Anterior cingulate cortex (tissue), 58 donors: ENCODE measurements around the gene SEL1L2.

Source experiments
- DNase-seq, 58 donors: peaks; one replicate each; lab custom pipeline; 2025; lab: John Stamatoyannopoulos, UW

The SEL1L2 gene

DNA sequence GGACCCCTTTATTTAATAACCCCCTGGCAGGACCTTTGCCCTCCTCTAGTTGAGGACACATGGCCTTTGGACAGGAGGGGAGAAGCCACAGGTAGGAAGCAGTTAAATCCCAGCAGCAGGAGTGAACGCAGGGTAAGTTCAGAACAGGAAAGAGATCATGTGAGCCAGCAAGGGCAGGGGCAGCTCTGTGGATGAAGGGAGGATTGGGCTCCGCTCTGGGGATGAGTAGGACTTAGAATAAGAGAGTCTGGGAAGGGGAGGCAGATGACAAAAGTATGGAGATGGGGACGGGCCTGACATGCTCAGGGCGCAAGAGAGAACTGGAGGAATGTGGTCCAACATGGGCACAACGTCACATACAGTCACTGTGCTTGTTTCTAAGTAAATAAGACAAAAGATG lies 116.6 kb downstream of the SEL1L2 start:
- DNase-seq, result no peak

DNA sequence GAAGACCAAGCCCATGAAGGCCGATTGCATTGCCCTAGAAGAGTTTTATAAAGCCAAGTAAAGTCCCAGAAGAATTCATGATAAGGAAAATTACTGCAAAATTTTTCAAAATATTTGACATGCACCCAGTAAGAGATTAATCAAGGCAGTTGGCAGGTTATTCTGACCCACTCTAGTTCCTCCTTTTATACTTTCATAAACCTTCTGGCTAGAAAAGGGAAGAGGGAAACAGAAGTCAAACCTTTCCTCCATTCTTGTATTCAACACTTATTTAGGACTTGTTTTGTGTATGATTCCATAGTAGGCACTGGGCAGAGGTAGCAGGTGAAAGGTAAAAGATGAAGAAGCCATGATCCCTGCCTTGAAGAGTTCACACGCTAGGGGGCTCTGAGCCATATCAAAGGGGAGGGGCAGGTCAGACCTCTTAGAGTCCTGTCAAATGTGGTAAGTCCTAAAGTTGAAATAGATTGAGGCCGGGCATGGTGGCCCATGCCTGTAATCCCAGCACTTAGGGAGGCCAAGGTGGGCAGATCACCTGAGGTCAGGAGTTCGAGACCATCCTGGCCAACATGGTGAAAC lies 120.2 kb downstream of the SEL1L2 start:
- DNase-seq, result no peak

DNA sequence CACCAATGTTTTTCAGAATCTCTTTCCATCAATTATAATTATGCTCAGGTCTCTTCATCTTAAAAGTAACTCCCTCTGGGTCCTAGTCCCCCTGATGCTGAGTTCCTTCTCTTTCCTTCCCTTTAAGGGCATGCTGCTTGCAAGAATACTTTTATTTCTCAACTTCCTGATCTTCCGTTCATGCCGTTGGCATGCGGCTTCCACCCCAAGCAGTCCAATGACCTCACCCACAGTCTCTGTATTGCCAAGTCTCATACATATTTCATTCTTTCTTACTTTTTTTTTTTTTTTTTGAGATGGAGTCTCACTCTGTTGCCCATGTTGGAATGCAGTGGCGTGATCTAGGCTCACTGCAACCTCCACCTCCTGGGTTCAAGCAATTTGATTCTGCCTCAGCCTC lies 122.1 kb downstream of the SEL1L2 start:
- DNase-seq, result peak in 2 of 58 donors; percentile 5 to 6

DNA sequence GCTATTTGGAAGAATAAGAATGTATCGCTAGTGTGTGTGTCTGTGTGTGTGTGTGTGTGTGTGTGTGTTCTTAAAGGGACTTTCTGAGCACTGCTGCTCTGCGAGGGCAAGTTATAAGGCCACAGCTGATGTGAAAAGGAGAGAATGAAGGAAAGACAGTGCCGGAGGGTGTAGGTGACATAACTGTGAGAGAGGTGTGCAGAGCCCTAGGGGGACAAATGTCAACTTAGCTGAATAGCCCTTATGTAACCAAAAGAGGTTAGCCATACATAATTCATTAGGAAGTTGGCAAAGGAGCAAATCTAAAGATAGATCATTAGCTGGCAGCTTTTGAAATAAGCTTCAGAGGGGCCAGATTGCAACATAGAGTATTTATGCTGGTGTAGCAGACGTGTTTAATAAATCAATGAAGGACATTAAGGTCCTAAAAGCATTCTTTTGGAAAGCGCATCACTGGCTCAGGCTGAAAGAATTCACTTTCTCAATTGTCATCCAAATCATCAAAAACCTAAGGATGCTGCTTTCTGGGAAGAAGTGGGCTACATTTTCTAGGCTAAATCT lies 124.5 kb downstream of the SEL1L2 start:
- no peak for DNase-seq

DNA sequence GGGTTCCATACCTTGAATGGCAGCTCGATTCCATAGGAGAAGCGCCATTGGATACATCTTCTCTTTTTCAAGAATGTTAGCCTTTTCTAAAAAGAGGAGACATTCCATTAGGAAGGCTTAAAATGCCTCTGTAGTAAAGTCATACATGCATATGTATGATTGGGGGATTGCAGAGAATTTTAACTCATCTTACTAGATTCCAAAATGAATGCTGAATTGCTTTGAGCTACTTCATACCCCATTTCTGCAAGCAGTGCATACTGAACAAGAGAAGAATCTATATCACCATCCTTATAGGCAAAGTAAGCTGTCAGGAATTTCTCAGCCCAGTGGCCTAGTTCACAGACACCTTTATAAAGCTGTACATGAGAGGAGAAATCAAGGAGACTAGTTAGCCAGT lies 125.3 kb downstream of the SEL1L2 start:
- DNase-seq, result no peak

DNA sequence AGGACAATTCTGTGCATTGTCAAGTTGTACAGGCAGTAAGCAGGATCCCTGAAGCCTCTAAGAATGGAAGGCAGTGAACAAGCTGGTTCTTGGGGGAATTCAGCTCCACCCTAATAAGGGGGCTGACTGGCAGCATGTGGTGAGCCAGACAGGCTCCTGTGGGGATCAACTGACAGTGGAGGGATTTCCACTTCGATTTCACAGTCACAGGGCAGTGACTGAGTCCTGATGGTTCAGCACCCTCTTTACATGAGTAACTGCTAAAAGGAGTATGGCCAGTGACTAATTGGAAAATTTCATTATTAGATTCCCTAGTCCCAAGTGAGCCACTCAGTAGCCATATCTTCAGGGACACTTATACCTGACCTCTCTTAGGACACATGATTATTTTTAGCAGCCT lies 127.2 kb downstream of the SEL1L2 start:
- DNase-seq, result no peak

DNA sequence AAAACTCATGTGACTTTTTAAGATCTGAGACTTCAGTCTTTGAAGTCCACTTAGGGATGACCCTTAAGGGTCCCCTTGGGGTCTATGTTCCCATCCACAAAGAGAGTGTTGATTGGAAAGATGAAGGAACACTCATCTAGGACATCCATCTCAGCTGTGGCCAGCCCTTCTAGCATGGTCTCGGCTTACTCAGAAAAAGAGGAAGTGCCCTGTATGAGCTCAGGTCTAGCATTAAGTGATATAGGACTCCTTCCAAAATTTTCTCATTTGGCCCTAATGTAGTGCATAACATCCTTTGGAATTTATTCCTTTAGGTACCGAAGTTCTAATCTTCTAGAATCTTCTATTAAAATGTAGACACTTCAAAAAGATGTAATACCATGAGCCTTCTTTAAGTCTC lies 128.2 kb downstream of the SEL1L2 start:
- DNase-seq, result no peak

DNA sequence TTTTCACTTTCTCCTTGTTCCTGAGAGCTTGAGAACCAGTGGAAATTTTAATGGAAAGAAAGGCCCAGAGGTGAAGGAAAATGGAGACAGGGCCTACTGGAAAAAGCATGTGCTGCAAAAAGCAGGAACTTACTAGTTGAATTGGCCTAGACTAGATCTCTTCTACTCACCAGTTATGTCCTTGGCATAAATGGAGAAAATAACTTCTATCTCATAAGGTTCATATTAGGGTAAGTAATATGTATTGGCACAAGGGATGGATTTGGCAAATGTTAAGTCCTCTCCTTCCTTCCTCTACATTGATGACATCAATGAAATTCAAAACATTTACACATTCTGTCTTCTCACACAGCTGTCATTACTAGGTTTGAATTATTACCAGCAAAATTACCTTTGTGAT lies 131.5 kb downstream of the SEL1L2 start:
- DNase-seq, result no peak

DNA sequence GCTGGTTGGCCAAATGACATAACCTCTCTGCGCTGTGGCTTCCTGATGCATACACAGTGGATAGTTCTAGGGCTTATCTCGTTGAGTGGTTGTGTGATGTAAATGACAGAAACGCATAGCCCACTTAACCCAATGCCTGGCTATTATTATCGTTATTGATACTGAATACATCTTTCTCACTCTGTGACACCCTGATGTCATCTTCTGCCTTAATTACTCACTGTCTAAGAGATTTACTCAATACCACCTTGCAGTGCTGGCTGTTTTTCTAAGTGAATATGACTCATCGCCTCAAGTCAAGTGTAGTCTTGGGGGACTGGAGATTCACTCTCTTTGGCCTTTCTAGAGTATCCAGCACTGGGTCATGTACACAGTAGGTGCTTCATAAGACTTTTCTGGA lies 132.0 kb downstream of the SEL1L2 start:
- no peak for DNase-seq

DNA sequence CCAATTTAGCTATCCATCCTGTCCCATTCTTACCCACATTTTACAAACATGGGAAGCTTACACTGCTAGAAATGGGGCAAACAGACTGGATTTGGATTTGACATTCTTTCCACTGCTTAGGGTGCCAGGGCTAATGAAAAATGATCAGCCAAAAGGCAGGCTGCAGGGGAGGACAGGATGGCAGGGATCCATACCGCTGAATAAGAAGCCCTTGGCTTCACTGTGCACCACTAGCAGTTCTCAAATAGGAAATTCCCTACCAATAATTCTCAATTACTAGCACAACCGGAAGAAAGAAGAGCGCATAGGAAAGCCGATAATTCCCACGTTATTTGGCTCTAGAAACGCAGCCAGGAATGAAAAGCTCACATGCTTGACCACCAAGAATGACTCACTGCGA lies 132.5 kb downstream of the SEL1L2 start:
- peak in 4 of 58 donors; percentile 4 to 6 (median 4) for DNase-seq

DNA sequence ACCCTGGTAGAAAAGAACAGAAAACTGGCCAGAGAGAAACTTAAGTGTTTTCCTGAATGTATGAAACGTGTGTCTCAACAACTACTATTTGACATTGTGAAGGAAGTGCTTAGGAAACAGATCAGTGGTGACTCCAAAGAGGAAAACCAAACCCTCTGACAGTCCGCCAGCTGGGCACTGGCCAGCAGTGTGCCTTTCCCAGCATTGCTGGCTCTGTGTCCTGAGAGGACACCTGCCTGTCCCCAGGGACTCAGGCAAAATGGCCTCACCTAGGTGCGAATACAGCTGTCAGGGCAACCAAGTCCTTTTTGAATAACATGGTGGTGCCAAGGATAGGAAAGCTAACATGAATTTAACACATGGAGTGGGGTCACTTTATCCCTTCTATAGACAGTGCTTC lies 133.1 kb downstream of the SEL1L2 start:
- DNase-seq, result peak in 15 of 58 donors; percentile 2 to 41 (median 12)

DNA sequence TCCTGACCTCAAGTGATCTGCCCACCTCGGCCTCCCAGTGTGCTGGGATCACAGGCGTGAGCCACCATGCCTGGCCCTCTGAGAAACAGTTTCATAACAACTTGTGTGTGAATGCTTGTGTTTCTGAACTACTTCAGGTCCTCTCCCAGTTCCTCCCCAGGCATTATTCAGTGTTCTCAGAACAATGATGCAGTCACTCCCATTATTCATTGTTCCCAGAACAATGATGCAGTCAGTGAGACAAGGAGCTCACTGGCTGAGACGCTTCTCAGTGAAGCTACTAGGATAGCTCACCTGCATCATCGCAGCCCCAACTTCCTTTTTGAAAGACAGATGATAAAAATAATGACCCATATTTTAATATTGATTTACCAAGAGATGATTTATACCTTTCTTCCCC lies 134.1 kb downstream of the SEL1L2 start:
- DNase-seq, result peak in 19 of 58 donors; percentile 3 to 77 (median 17)

DNA sequence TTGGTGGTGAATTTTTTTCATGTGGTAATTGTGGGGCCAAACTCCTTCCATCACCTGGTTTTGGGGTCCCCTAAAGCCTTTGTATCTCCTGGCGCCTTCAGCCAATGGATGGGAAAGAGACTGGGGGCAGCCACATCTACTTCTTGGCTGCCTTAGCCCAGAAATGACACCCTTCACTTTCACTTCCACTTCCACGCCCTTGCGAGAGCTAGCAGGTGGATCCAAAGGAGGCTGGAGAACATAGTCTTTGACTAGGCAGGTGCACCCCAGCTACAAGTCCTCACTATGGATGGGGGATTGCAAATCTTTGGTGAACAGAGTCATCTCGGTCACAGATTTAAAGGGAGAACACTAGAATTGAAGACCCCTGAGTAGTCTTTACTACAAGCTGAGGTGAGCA lies 134.8 kb downstream of the SEL1L2 start:
- no peak for DNase-seq

DNA sequence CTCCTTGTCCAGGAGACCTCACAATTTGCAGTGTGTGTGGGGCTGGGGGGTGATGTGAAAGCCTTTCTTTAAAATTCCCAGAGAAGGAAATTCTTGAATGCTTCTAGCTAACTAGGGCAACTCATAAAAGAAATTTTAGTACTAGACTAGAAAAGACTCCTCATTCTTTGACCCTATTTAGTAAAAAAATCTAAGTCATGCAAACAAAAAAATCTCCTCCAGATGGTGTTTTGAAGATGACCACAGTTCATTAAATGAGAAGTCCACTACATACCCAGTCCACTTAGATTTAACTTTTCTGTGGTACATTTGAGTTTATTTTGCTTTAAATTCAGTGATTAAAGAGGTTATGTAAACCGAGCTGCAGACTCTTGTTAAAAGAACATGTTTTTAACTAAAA lies 138.1 kb downstream of the SEL1L2 start:
- DNase-seq, result no peak

DNA sequence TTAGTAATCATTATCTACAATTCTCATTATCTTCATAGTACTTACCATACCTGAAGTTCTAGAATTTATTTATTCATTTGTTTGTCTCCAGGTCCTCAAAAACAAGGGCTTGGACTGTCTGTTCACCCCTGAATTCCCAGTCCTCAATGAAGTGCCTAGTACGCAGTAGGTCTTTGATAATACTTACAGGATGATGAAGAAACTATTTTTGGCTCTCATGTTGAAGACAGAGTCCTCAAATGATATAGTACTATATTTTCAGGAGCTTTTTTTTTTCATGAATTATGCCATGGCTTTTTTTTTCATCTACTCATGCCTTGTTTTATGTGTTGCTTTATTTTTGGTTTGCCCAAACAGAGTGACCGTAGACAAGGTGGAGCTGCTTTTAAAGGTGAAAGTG lies 139.1 kb downstream of the SEL1L2 start:
- no peak for DNase-seq

DNA sequence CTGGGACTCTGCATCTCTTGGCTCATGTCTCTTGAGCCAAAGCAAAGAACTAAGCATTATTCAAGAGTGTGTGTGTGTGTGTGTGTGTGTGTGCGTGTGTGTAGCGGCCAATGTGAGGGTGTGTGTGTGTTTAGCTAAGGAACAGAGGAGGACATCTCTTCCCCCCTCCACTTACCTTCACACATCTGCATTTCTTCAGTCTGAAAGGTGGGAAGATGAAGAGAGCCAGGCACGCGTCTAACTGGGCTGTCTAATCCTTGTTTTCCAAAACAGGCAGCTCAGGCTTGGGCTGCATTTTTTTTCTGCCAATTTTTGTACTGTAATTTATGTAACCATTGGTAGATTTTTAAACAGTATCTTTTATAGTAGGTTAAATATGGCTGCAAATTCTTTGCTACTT lies 146.1 kb downstream of the SEL1L2 start:
- DNase-seq, result no peak

DNA sequence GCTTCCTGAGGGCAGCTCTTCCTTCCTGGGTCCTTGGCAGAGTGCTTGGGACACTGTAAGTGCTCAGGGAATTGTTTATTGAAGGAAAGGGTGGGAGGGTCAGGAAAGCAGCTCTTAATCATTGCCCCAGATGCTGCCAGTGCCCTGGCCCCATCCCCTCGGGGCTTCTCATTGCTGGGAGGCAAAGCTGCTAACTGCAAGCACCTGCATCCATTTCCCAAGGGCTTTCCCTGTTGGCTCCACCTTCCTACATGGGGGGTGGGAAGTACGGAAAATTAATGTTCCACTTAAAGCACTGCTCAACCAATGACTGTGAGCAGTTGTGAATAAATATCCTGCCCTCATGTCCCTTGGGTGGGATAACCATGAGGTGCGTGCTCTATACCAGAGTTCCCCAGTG lies 149.2 kb downstream of the SEL1L2 start:
- DNase-seq, result no peak

DNA sequence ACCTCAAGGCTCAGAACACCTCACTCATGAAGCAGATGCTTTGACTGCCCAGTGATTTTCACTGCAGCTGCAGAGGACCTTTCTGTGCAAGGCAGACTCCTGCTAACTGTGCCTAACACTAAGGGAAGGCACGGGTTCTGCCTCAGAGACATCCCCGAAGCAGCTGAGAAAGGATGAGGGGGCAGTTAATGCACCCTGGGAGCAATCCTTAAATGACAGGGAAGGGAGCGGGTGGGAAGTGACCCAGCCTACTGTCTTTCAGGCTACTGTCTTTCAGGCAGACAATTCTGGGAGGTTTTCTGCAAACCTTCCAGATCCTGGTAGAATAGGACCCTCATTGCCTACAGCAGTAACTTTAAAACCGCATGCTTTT lies 150.3 kb downstream of the SEL1L2 start:
- no peak for DNase-seq

DNA sequence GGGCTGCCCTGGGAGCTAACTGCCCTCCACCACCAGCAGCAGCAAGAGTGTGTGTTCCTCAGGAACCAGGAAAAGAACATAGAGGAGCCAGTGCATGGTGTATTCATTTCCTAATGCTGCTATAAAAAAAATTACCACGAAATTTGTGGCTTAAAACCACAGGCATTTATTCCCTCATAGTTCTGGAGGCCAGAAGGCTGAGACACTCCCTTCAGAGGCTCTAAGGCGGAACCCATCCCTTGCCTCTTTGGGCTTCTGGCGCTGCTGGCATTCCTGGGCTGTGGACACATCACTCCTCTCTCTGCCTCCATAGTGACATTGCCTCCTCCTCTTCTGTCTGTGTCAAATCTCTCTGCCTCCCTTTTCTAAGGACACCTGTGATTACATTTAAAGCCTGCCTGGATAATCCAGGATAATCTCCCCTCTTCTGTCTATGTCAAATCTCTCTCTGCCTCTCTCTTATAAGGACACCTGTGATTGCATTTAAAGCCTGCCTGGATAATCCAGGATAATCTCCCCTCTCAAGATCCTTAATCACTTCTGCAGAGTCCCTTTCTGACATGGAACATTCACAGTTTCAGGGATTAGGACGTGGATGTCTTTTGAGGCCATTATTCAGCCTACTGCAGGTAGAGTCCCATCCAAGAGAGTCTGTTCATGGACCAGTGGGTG lies 150.9 kb downstream of the SEL1L2 start:
- no peak for DNase-seq

DNA sequence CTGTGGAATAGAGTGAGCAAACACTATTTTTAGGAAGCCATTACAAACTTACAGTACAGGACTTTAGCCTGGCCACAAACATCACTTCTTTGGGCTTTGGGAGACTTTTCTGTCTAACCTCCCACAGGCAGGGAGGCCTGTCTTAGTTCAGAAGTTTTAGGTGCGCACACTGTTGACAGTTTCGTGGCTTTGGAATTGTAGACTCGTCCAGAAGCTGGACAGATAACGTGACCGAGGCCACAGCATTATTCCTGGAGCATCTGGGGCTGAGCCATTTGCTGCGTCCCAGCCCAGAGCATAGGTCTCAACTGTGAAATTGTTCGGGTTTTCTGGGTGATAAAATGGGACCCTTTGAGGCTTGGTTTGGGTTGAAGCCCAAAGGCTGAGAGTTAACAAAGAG lies 151.8 kb downstream of the SEL1L2 start:
- DNase-seq, result no peak

DNA sequence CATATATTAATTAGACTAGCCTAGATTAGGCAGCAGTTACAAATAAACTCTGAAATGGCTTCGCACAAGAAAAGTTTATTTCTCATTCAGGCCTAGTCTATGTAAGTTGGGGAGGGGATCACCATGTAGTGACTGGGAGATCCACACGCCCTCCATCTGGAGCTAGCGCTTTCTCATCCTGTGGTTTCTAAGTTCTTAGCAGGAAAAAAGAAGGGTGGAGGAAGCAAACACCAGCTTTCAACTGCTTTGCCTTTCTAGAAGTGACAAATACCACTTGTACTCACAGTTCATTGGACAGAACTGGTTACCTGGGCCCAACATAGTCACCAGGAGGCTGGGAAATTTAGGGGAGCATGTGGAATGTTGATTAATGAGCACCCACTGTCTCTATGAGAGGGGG lies 158.9 kb downstream of the SEL1L2 start:
- DNase-seq, result no peak

DNA sequence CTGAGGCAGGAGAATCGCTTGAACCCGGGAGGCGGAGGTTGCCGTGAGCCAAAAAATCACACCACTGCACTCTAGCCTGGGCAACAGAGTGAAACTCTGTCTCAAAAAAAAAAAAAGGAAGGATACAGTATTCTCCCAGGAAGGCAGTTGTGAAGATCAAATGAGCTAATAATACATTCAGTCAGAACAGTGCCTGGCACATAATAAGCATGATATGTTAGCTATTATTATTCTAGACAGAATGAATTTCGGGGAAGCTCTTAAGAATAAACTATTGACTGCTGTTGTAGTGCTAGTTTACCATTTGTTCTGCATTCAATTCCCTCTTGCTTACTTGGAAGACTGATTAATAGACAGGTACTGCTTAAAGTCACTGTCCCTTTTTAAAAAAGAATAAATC lies 164.9 kb downstream of the SEL1L2 start:
- DNase-seq, result no peak
